Aorta (tissue), 5 donors: Measurements from ENCODE around the gene IL18BP. TPM values are rescaled to one million over a fixed set of nuclear protein-coding genes. Genes with fewer than 3 reads are reported as not detected.

ENCODE experiments used
- ATAC-seq: fragments of 200-7000 bp; cut with Tn5 transposase; one replicate; pipeline ENCODE4 v1.9.1; 2022; ENCODE audit warnings: moderate library complexity; ENCODE audit not compliant: low FRiP score
- DNase-seq, 2 donors: peaks; one replicate each; pipeline ENCODE4 v3.0.0-alpha.2; 2020
- H3K27ac ChIP-seq, 2 donors: one replicate each; pipeline ENCODE4 v1.5.1; 2013; ENCODE audit warnings: low read length in 2 of 2, mild to moderate bottlenecking in 2 of 2, moderate library complexity in 2 of 2, control low read depth in 1 of 2, inconsistent platforms in 1 of 2, low read depth in 1 of 2
- H3K27me3 ChIP-seq, 2 donors: one replicate each; pipeline ENCODE4 v1.6.1; 2013; ENCODE audit warnings: control low read depth in 1 of 2, low read length in 1 of 2, mild to moderate bottlenecking in 1 of 2, moderate library complexity in 1 of 2; ENCODE audit not compliant: insufficient read depth in 2 of 2, control insufficient read depth in 1 of 2
- H3K36me3 ChIP-seq, 2 donors: one replicate each; pipeline ENCODE4 v1.6.1; 2013; ENCODE audit warnings: control low read depth in 1 of 2, low read length in 1 of 2, mild to moderate bottlenecking in 1 of 2; ENCODE audit not compliant: insufficient read depth in 2 of 2, control insufficient read depth in 1 of 2
- H3K4me1 ChIP-seq, 2 donors: one replicate each; pipeline ENCODE4 v1.6.1; 2013; ENCODE audit warnings: low read length in 2 of 2, control low read depth in 1 of 2, mild to moderate bottlenecking in 1 of 2, moderate library complexity in 1 of 2; ENCODE audit not compliant: insufficient read depth in 2 of 2, control insufficient read depth in 1 of 2
- H3K4me3 ChIP-seq, 2 donors: one replicate each; pipeline ENCODE4 v1.5.1; 2013; ENCODE audit warnings: low read length in 2 of 2, control low read depth in 1 of 2, mild to moderate bottlenecking in 1 of 2
- H3K9me3 ChIP-seq: one replicate; pipeline ENCODE4 v1.6.1; 2013; ENCODE audit warnings: mild to moderate bottlenecking, low read length; ENCODE audit not compliant: control insufficient read depth
- WGBS, 2 donors: extraction: QIAGEN DNeasy Blood & Tissue Kit; methylation state at CpG; one replicate each; pipeline ENCODE4 v1.1.7; 2013; 5-methylcytosine and 5-hydroxymethylcytosine counted together
- intact Hi-C, 2 donors: fragments of 100-400 bp; cut with DNase I; formaldehyde crosslinking; loops; one replicate each; pipeline versions ENCODE4 v1.14.2 to v1.15.0; 2022
- polyA plus RNA-seq, 2 donors: library from polyadenylated mRNA; stranded (reverse); fragments of 200-250 nt; gene quantifications; one replicate each; pipeline ENCODE4 v1.2.3, GENCODE V29; 2013
- total RNA-seq, 2 donors: library from RNA; stranded (reverse); fragmentation: NEBNext Ultra II Directional; extraction: Animal tissue kit (Norgen Biotek cat#: 25700); gene quantifications; one replicate each; pipeline ENCODE4 v1.2.1, GENCODE V29; 2021
- donor health status: healthy with polysubstance abuse.
- donor health status: Bipolar disorder and iron deficiency.
- donor health status: DM: no; HTN: no; CAD: no.
- donor health status: DM: no; HTN: no; CAD: no.
- donor health status: DM: yes; HTN: yes; CAD: no.

The IL18BP gene
- total and polyA plus RNA-seq, 4 donors = 7.8 to 24.8 (median 12.8) TPM

- intact Hi-C loops = no loop called here
- ATAC-seq (no peak), DNase-seq (no peak)
- Histone ChIP-seq H3K27me3 (no peaks in the 10 kb centered on the region), H3K9me3 (no peaks in the 10 kb centered on the region), H3K4me3 (no peak overlapping the region), H3K27ac (no peak overlapping the region), H3K36me3 (no peaks in the 10 kb centered on the region), H3K4me1 (peaks cover 3 to 4% of the 10 kb centered on the region in 2 donors)
- WGBS, 2 donors = 89 to 92% methylated on average over 3 of the region's 3 CpGs
Observed at GRCh38 chr11:71991494-71991893, 7.2 kb upstream of the IL18BP start.

- no peak overlapping the region for H3K27ac ChIP-seq
- ATAC-seq = no peak
- WGBS, 2 donors = 83% methylated on average over 3 of the region's 3 CpGs
Observed at GRCh38 chr11:71992136-71992730, 6.5 kb upstream of the IL18BP start.

DNA sequence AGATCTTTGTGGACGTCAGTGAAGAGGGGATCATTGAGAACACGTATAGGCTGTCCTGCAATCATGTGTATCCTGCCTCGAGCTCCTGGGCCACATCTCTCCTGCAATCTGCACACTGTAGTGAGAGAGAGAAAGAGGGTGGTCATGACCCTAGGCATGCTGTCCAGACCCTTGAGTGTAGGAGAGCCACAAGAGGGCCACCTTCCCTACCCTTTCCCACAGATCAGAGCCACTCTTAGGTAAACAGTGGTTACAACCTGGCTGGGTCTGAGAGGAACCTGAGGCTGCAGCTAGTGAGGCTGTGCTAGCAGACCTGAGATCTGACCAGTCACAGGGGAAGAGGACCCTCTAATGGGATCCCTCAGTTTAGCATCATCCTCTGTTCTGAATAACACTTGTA, 3.9 kb upstream of the IL18BP start:
- WGBS, 2 donors = 85 to 89% methylated on average over 3 of the region's 3 CpGs
- H3K4me3 ChIP-seq = no peak overlapping the region
- H3K27me3 ChIP-seq = no peaks in the 10 kb centered on the region
- H3K36me3 ChIP-seq = no peaks in the 10 kb centered on the region
- no peak for ATAC-seq
- H3K9me3 ChIP-seq = no peaks in the 10 kb centered on the region
- no peak overlapping the region for H3K27ac ChIP-seq
- H3K4me1 ChIP-seq = no peaks in the 10 kb centered on the region
- DNase-seq = no peak
- intact Hi-C loops = no loop called here

More at GRCh38 chr11:71992136-71992730, 6.5 kb upstream of the IL18BP start:
- no peak for DNase-seq
- H3K27me3 ChIP-seq = no peaks in the 10 kb centered on the region
- no peaks in the 10 kb centered on the region for H3K9me3 ChIP-seq
- no peak overlapping the region for H3K4me3 ChIP-seq
- H3K36me3 ChIP-seq = no peaks in the 10 kb centered on the region
- H3K4me1 ChIP-seq = peaks cover 0 to 3% of the 10 kb centered on the region in 2 donors
- intact Hi-C loops = no loop called here

DNA sequence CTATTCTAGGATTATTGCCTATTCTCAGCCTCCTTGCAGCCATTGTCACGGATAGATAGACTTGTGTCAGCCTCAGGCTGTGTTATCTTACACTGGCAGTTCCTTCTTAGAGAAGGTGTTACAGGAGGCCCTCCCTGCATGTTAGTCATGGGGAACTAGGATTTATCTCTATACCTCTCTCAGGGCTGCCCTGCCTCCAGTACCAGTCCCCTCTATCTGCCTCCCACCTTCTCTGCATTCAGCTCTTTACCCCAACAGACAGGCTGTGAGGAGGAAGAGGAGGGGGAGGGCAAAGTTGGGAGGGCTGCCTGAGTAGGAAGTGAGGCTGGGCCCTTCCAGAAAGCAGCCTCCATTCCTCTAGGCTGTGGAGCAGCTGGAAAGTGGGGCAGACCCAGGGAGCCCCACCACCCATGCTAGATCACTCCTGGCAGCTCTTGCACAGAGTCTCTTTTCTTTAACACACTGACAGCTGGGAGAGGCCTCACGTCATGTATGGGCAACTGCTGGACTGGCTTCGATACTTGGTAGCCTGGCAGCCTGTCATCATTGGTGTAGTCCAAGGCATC, 2.9 kb upstream of the IL18BP start:
- 79 to 80% methylated on average over 3 of the region's 3 CpGs for WGBS, 2 donors
- no peak overlapping the region for H3K4me3 ChIP-seq
- H3K27ac ChIP-seq = no peak overlapping the region
- ATAC-seq (no peak), DNase-seq (no peak)
- no peaks in the 10 kb centered on the region for H3K27me3 ChIP-seq
- H3K9me3 ChIP-seq = no peaks in the 10 kb centered on the region
- H3K36me3 ChIP-seq = no peaks in the 10 kb centered on the region
- H3K4me1 ChIP-seq = no peaks in the 10 kb centered on the region
- intact Hi-C loops = no loop called here

- H3K27me3 ChIP-seq = no peaks in the 10 kb centered on the region
- H3K9me3 ChIP-seq = no peaks in the 10 kb centered on the region
- intact Hi-C loops = no loop called here
- H3K4me1 ChIP-seq = no peaks in the 10 kb centered on the region
- no peak overlapping the region for H3K27ac ChIP-seq
- no peak for ATAC-seq
- H3K36me3 ChIP-seq = no peaks in the 10 kb centered on the region
- 93 to 94% methylated on average over 4 of the region's 4 CpGs for WGBS, 2 donors
- peak in 1 of 2 donors; percentile 55 for DNase-seq
- H3K4me3 ChIP-seq = no peak overlapping the region
Observed at GRCh38 chr11:71996517-71996916, 2.2 kb upstream of the IL18BP start.

DNA sequence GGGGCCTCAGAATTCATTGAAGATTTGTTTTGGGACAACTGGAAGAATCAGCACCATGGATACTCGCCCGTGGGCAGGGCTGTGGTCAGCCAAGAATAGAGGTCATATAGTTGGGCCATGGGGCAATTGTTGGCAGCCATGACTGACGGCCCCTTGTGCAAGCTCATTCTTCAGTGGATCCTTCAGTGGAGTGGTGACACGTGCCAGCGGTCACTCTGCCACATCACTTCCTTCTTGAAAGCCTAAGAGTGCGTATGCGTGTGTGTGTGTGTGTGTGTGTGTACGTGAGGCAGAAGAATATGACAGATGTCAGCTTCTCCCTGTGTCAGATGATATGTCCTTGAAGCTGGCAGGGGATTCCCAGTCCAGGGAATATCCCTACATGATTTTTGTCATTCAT, 1.8 kb upstream of the IL18BP start:
- H3K36me3 ChIP-seq = no peaks in the 10 kb centered on the region
- no peak overlapping the region for H3K27ac ChIP-seq
- no peak overlapping the region for H3K4me3 ChIP-seq
- no peaks in the 10 kb centered on the region for H3K9me3 ChIP-seq
- H3K27me3 ChIP-seq = no peaks in the 10 kb centered on the region
- DNase-seq (peak; percentile 70 to 81), ATAC-seq (no peak)
- no peaks in the 10 kb centered on the region for H3K4me1 ChIP-seq
- WGBS, 2 donors = 84 to 86% methylated on average over 8 of the region's 8 CpGs
- intact Hi-C loops = no loop called here

DNA sequence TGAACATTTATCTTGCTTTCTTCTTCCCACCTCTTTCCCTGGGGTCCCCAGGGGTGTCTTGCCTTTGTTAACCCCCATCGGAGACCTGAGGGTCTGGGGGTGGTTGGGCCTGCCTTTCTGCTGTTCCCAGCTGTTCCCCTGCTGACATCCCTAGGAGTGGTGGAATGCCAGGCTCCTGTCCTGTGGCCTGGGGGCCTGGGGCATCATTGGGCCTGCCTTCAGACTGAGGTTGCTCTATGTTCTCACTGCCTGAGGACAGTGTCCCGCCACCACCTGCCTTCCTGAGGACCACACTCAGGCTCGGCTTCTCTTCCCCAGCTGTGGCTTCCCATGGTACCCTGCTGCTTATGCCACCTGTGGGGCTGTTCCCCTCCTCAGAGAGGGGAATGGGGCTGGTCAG, 1.1 kb upstream of the IL18BP start:
- H3K27me3 ChIP-seq = no peaks in the 10 kb centered on the region
- no peak overlapping the region for H3K27ac ChIP-seq
- DNase-seq (peak in 1 of 2 donors; percentile 58), ATAC-seq (no peak)
- H3K9me3 ChIP-seq = no peaks in the 10 kb centered on the region
- H3K4me3 ChIP-seq = no peak overlapping the region
- 91 to 92% methylated on average over 3 of the region's 3 CpGs for WGBS, 2 donors
- H3K4me1 ChIP-seq = no peaks in the 10 kb centered on the region
- H3K36me3 ChIP-seq = no peaks in the 10 kb centered on the region
- intact Hi-C loops = no loop called here

DNA sequence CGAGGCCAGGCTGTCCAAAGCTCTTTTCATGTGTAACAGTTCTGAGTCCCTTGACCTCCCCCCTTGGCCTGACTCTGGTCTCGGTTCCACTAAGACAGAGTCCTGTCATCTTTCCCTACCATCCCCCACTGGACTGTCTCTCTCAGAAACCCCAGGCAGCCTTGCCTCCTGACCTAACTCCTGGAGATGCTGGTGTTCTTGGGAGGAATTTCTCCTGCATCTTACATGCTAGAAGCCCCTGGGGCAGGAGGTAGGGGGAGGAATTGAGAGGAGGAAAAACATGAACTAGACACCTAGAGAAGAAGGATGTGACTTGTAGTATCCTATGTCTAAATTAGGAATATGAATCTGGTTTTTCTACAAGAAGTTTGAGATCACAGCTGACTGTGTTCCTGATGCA, 648 bp upstream of the IL18BP start:
- no peak overlapping the region for H3K27ac ChIP-seq
- no peak for DNase-seq
- intact Hi-C loops = no loop called here

GRCh38 chr11:71999362-71999761, 653 bp downstream of the IL18BP start:
- Histone ChIP-seq H3K36me3 (peaks cover 3% of the 10 kb centered on the region in 2 donors), H3K4me3 (no peak overlapping the region), H3K9me3 (no peaks in the 10 kb centered on the region), H3K27me3 (no peaks in the 10 kb centered on the region), H3K4me1 (no peaks in the 10 kb centered on the region), H3K27ac (peak overlapping the region in 1 of 2 donors; percentile 11)
- 8 to 11% methylated on average over 2 of the region's 2 CpGs for WGBS, 2 donors
- ATAC-seq (peak; percentile 54), DNase-seq (peak in 1 of 2 donors; percentile 78)
- intact Hi-C loops = no loop called here

More for the DNA sequence above, 648 bp upstream of the IL18BP start:
- Histone ChIP-seq H3K36me3 (no peaks in the 10 kb centered on the region), H3K4me3 (no peak overlapping the region), H3K9me3 (no peaks in the 10 kb centered on the region), H3K27me3 (no peaks in the 10 kb centered on the region), H3K4me1 (no peaks in the 10 kb centered on the region)
- no peak for ATAC-seq
- WGBS, 2 donors = 89 to 94% methylated on average over 2 of the region's 2 CpGs
